Panc1 (cell line): ENCODE measurements around the gene ABCA7.
A peak's percentile ranks its signal among the peaks of the same experiment; 100 is the strongest.

ENCODE experiments used
- POLR2AphosphoS5 ChIP-seq: IDR thresholded peaks from 2 replicates; pipeline ENCODE4 v1.6.1; 2012; ENCODE audit warnings: mild to moderate bottlenecking, low read depth, low read length, moderate library complexity
- SIN3A ChIP-seq: IDR thresholded peaks from 2 replicates; pipeline ENCODE4 v1.6.1; 2012; ENCODE audit warnings: low read depth, mild to moderate bottlenecking, low read length, moderate library complexity, borderline replicate concordance; ENCODE audit not compliant: insufficient read depth
- TCF7L2 ChIP-seq: IDR thresholded peaks from 2 replicates; pipeline ENCODE4 v1.6.1; 2011; ENCODE audit warnings: mild to moderate bottlenecking, low read depth, low read length, inconsistent platforms
- TF ChIP-seq, protein P1 (sequence below): fragments of 450-650 bp; IDR thresholded peaks from 2 replicates; pipeline ENCODE4 v1.5.1; 2017; ENCODE audit warnings: mild to moderate bottlenecking
- TF ChIP-seq, protein P2 (sequence below), 2 experiments: IDR thresholded peaks; 2 replicates each; pipeline ENCODE4 v1.6.1; 2011 to 2012; ENCODE audit warnings: low read depth in 2 of 2, control low read depth in 1 of 2, low read length in 1 of 2, mild to moderate bottlenecking in 1 of 2, moderate library complexity in 1 of 2; ENCODE audit not compliant: insufficient read depth in 1 of 2

DNA sequence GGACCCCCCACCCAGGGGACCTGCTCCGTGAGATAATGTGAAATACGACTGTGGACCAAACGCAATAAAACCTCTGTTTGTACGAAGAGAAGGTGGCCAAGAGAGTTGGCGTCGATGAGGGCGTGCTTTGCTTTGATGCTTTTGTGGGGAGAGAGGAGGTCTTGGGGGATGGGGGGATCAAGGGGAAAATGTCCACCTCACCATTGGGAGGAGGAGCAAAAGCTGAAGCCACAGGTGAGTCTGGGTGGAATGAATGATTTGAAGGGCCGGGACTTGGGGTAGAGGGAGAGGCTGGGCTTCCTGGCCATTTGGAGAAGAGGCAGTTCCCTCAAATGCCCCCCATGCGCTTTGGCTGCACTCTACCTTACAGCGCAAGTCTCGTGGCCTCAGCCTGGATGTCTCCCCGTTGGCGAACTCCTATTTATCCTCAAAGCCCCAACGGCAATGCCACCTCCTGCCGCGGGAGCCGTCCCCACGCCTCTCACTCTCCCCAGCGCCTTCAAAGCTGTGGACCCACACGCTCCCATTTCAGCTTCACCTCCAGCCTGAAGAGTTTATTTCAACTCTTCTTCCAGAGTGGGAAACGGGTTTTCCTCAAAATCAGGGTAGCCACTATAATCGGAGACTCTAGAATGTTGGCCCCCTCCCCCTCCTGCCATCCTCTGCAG, 795 bp upstream of the ABCA7 start:
- TF ChIP-seq, protein P1, sequence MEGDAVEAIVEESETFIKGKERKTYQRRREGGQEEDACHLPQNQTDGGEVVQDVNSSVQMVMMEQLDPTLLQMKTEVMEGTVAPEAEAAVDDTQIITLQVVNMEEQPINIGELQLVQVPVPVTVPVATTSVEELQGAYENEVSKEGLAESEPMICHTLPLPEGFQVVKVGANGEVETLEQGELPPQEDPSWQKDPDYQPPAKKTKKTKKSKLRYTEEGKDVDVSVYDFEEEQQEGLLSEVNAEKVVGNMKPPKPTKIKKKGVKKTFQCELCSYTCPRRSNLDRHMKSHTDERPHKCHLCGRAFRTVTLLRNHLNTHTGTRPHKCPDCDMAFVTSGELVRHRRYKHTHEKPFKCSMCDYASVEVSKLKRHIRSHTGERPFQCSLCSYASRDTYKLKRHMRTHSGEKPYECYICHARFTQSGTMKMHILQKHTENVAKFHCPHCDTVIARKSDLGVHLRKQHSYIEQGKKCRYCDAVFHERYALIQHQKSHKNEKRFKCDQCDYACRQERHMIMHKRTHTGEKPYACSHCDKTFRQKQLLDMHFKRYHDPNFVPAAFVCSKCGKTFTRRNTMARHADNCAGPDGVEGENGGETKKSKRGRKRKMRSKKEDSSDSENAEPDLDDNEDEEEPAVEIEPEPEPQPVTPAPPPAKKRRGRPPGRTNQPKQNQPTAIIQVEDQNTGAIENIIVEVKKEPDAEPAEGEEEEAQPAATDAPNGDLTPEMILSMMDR = no peak
- no peak for TF ChIP-seq TCF7L2
- TF ChIP-seq POLR2AphosphoS5 = 0 out of 2 replicates have a peak, but pooled peaks have one; percentile 4
- no peak for TF ChIP-seq SIN3A
- TF ChIP-seq, protein P2, sequence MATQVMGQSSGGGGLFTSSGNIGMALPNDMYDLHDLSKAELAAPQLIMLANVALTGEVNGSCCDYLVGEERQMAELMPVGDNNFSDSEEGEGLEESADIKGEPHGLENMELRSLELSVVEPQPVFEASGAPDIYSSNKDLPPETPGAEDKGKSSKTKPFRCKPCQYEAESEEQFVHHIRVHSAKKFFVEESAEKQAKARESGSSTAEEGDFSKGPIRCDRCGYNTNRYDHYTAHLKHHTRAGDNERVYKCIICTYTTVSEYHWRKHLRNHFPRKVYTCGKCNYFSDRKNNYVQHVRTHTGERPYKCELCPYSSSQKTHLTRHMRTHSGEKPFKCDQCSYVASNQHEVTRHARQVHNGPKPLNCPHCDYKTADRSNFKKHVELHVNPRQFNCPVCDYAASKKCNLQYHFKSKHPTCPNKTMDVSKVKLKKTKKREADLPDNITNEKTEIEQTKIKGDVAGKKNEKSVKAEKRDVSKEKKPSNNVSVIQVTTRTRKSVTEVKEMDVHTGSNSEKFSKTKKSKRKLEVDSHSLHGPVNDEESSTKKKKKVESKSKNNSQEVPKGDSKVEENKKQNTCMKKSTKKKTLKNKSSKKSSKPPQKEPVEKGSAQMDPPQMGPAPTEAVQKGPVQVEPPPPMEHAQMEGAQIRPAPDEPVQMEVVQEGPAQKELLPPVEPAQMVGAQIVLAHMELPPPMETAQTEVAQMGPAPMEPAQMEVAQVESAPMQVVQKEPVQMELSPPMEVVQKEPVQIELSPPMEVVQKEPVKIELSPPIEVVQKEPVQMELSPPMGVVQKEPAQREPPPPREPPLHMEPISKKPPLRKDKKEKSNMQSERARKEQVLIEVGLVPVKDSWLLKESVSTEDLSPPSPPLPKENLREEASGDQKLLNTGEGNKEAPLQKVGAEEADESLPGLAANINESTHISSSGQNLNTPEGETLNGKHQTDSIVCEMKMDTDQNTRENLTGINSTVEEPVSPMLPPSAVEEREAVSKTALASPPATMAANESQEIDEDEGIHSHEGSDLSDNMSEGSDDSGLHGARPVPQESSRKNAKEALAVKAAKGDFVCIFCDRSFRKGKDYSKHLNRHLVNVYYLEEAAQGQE (IDR thresholded peaks at IDR 0.05; ENCODE audit: insufficient read depth in 1 of 2, low read depth in 2 of 2, low read length in 1 of 2) = no peak
